Sigmoid colon (tissue), 7 donors: ENCODE results near the gene WWC2. TPM values are rescaled to one million over a fixed set of nuclear protein-coding genes. Genes with fewer than 3 reads are reported as not detected.

Source experiments
- DNase-seq: peaks from one replicate; pipeline ENCODE4 v3.0.0-alpha.2; 2019
- H3K27ac ChIP-seq, 4 donors: fragments of 200-600 bp; sonication (generic); one replicate each; pipeline ENCODE4 v1.5.1; 2016 to 2019; ENCODE audit warnings: mild to moderate bottlenecking in 1 of 4
- H3K27me3 ChIP-seq, 3 donors: fragments of 200-600 bp; sonication (generic); one replicate each; pipeline ENCODE4 v1.5.1; 2019; ENCODE audit warnings: mild to moderate bottlenecking in 1 of 3
- H3K36me3 ChIP-seq, 4 donors: fragments of 200-600 bp; sonication (generic); one replicate each; pipeline ENCODE4 v1.5.1; 2016 to 2019
- H3K4me1 ChIP-seq, 4 donors: fragments of 200-600 bp; sonication (generic); one replicate each; pipeline ENCODE4 v1.5.1; 2017 to 2019
- H3K4me3 ChIP-seq, 4 donors: fragments of 200-600 bp; sonication (generic); one replicate each; pipeline ENCODE4 v1.5.1; 2017 to 2019; ENCODE audit warnings: mild to moderate bottlenecking in 2 of 4, moderate library complexity in 1 of 4
- H3K9me3 ChIP-seq, 4 donors: fragments of 200-600 bp in 3 of 4; sonication (generic) in 3 of 4; one replicate each; pipeline versions ENCODE4 v1.5.1 to v1.6.1; 2013 to 2019
- CTCF ChIP-seq, 4 experiments: fragments of 450-650 bp in 3 of 4; fragments of 200-600 bp in 1 of 4; IDR thresholded peaks; one replicate each; pipeline ENCODE4 v1.5.1; 2016 to 2019; ENCODE audit warnings: antibody characterized with exemption in 4 of 4, mild to moderate bottlenecking in 3 of 4, moderate library complexity in 2 of 4
- EP300 ChIP-seq, 4 donors: sonication (generic); formaldehyde crosslinking; IDR thresholded peaks; one replicate each; pipeline ENCODE4 v1.6.1; 2017; ENCODE audit warnings: antibody characterized with exemption in 4 of 4
- POLR2A ChIP-seq, 2 donors: fragments of 450-650 bp; IDR thresholded peaks; one replicate each; pipeline ENCODE4 v1.6.1; 2016; ENCODE audit warnings: antibody characterized with exemption in 2 of 2, mild to moderate bottlenecking in 2 of 2, moderate library complexity in 2 of 2
- POLR2AphosphoS5 ChIP-seq, 4 donors: sonication (generic); formaldehyde crosslinking; IDR thresholded peaks; one replicate each; pipeline ENCODE4 v1.6.1; 2017; ENCODE audit warnings: antibody characterized with exemption in 4 of 4
- WGBS, 2 donors: extraction: QIAGEN DNeasy Blood & Tissue Kit; methylation state at CpG; one replicate each; pipeline ENCODE4 v1.1.7; 2013; 5-methylcytosine and 5-hydroxymethylcytosine counted together
- intact Hi-C: fragments of 100-400 bp; cut with DNase I; formaldehyde crosslinking; loops from one replicate; pipeline ENCODE4 v1.15.1; 2023
- polyA plus RNA-seq, 3 donors: library from polyadenylated mRNA; stranded (reverse); fragments of 200-250 nt; gene quantifications; one replicate each; pipeline ENCODE4 v1.2.3, GENCODE V29; 2013
- total RNA-seq, 4 donors: library from RNA; depleted of rRNA; stranded (reverse); fragments of >200 nt; gene quantifications; one replicate each; pipeline ENCODE4 v1.1.0, GENCODE V29; 2016
- donor health status: healthy with polysubstance abuse.
- donor health status: Bipolar disorder and iron deficiency.
- donor health status: healthy.

WWC2 gene
- total RNA-seq (10 to 100 TPM; 27.0 to 53.5 (median 35.3) TPM), polyA plus RNA-seq (1 to 10 TPM; 1.2 to 2.5 (median 1.8) TPM)

- Histone ChIP-seq H3K36me3 (no peaks in the 10 kb centered on the region), H3K9me3 (no peaks in the 10 kb centered on the region), H3K27ac (peak within 1 kb of the TSS; percentile 89 to 99 (median 97)), H3K27me3 (no peaks in the 10 kb centered on the region), H3K4me1 (peaks cover 0 to 34% (median 22%) of the 10 kb centered on the region in 4 donors), H3K4me3 (peak within 1 kb of the TSS; percentile 71 to 95 (median 76))
- TF ChIP-seq POLR2A (IDR thresholded peaks at IDR 0.05) (peak in 1 of 2 donors; percentile 17), EP300 (IDR thresholded peaks at IDR 0.05) (no peak), POLR2AphosphoS5 (IDR thresholded peaks at IDR 0.05) (peak; percentile 25 to 82 (median 80))
- intact Hi-C loops = loop anchor here (5.0 kb wide), 1 partner anchor 43 kb away; no protein-coding TSS in a partner anchor
- peak; percentile 94 for DNase-seq
- 0 to 1% methylated on average over 102 of the region's 102 CpGs for WGBS, 2 donors
These were observed at the start of gene WWC2 for GRCh38 chr4:183098723-183099536. TSS of gene WWC2 (plus strand) at chr4:183099257. CDS start at chr4:183099492, 235 bp downstream.

- Histone ChIP-seq H3K36me3 (no peaks in the 10 kb centered on the region), H3K27ac (no peak overlapping the region), H3K9me3 (no peaks in the 10 kb centered on the region), H3K4me1 (no peaks in the 10 kb centered on the region), H3K27me3 (no peaks in the 10 kb centered on the region), H3K4me3 (no peak overlapping the region)
- DNase-seq = no peak
- TF ChIP-seq EP300 (IDR thresholded peaks at IDR 0.05) (no peak), POLR2AphosphoS5 (IDR thresholded peaks at IDR 0.05) (no peak), POLR2A (IDR thresholded peaks at IDR 0.05) (no peak), CTCF (IDR thresholded peaks at IDR 0.05) (no peak)
- intact Hi-C loops = no loop called here
- WGBS, 2 donors = 78 to 93% methylated on average over 1 of the region's 1 CpG
These were observed 45.4 kb upstream of the WWC2 start for GRCh38 chr4:183053681-183054080.

- Histone ChIP-seq H3K4me3 (no peak overlapping the region), H3K36me3 (no peaks in the 10 kb centered on the region), H3K27ac (no peak overlapping the region), H3K9me3 (peaks cover 0 to 4% (median 0%) of the 10 kb centered on the region in 4 donors), H3K27me3 (no peaks in the 10 kb centered on the region), H3K4me1 (no peaks in the 10 kb centered on the region)
- intact Hi-C loops = no loop called here
- WGBS, 2 donors = 17 to 55% methylated on average over 6 of the region's 6 CpGs
- no peak for DNase-seq
- no peak for TF ChIP-seq EP300 (IDR thresholded peaks at IDR 0.05)
- TF ChIP-seq POLR2AphosphoS5 (IDR thresholded peaks at IDR 0.05) = no peak
- TF ChIP-seq POLR2A (IDR thresholded peaks at IDR 0.05) = no peak
- no peak for TF ChIP-seq CTCF (IDR thresholded peaks at IDR 0.05)
These were observed 41.8 kb upstream of the WWC2 start for GRCh38 chr4:183057255-183057654.

- H3K36me3 ChIP-seq = no peaks in the 10 kb centered on the region
- intact Hi-C loops = no loop called here
- H3K27me3 ChIP-seq = no peaks in the 10 kb centered on the region
- H3K9me3 ChIP-seq = peaks cover 0 to 5% (median 0%) of the 10 kb centered on the region in 4 donors
- H3K4me3 ChIP-seq = no peak overlapping the region
- no peak overlapping the region for H3K27ac ChIP-seq
- TF ChIP-seq POLR2AphosphoS5 (IDR thresholded peaks at IDR 0.05) = no peak
- TF ChIP-seq CTCF (IDR thresholded peaks at IDR 0.05) = no peak
- 73 to 77% methylated on average over 1 of the region's 1 CpG for WGBS, 2 donors
- DNase-seq = no peak
- no peaks in the 10 kb centered on the region for H3K4me1 ChIP-seq
These were observed 39.3 kb upstream of the WWC2 start for GRCh38 chr4:183059797-183060196.

- WGBS, 2 donors = 82 to 86% methylated on average over 5 of the region's 5 CpGs
- Histone ChIP-seq H3K9me3 (peaks cover 0 to 3% (median 0%) of the 10 kb centered on the region in 4 donors), H3K4me3 (no peak overlapping the region), H3K4me1 (no peaks in the 10 kb centered on the region), H3K36me3 (no peaks in the 10 kb centered on the region), H3K27me3 (no peaks in the 10 kb centered on the region), H3K27ac (no peak overlapping the region)
- no peak for TF ChIP-seq POLR2AphosphoS5 (IDR thresholded peaks at IDR 0.05)
- no peak for TF ChIP-seq EP300 (IDR thresholded peaks at IDR 0.05)
- no peak for TF ChIP-seq CTCF (IDR thresholded peaks at IDR 0.05)
- TF ChIP-seq POLR2A (IDR thresholded peaks at IDR 0.05) = no peak
- DNase-seq = no peak
- intact Hi-C loops = no loop called here
These were observed 30.6 kb upstream of the WWC2 start for GRCh38 chr4:183068502-183068901.
